ENCODE data around the gene AGPAT4. TPM values are rescaled to one million over a fixed set of nuclear protein-coding genes. Genes with fewer than 3 reads are reported as not detected.

The AGPAT4 gene
- total RNA-seq, 1 experiment from 2014 or later, result 15.5 TPM

DNA sequence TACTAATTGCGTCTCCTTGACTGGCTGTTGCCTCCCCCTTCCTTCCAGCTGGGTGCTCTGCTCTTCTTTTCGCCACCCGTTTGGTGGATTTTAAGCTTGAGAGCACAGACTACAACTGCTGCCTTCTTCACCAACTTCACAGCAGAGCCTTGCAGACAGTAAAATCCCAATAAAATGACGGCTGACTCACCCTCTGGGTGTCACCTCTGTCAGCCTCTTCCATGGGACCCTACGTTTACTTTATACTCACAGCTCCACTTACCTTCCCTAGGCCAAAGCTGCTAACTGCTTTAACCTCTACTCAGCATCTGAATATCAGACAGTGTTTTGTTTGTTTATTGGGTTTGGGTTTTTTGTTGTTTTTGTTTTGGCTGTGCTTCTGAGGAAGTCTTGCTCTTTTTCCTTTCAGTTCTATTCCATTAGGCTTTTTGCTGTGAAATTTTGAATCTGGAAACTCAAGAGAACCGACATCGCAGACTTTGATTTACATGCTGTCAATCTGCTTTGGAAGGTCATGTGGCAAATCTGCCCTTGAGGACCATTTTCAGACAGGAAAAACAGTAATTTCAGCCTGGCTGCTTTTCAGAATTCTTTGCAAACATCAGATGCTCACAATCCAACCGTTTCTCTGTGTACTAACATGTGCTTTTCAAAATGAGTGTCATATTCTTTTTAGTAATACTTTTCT lies 2.4 kb downstream of the AGPAT4 start:
- no TSS peak for BruUV-seq (replicated peaks)
- no peaks in the 10 kb centered on the region for H3K36me3 ChIP-seq (ENCODE audit: control insufficient read depth in 1 of 2, insufficient read depth in 2 of 2, low read length in 2 of 2)
- no peak overlapping the region for H3K4me2 ChIP-seq (ENCODE audit: low read length)
- H2AFZ ChIP-seq (ENCODE audit: low read depth, low read length, poor library complexity, severe bottlenecking), result no peak overlapping the region
- peaks cover 9% of the 10 kb centered on the region; the same call in 1 of the 2 replicates for H3K79me2 ChIP-seq (ENCODE audit: insufficient read depth, low read length)
- no peaks in the 10 kb centered on the region for H3K27me3 ChIP-seq (ENCODE audit: insufficient read depth, low read length)
- ATAC-seq, result no peak
- H3K4me3 ChIP-seq (replicated peaks in 1 of 2; ENCODE audit: low read depth in 1 of 2, low read length in 2 of 2), result no peak overlapping the region
- no peaks in the 10 kb centered on the region; the same call in 1 of the 2 replicates for H4K20me1 ChIP-seq (ENCODE audit: insufficient read depth)
- H3K4me1 ChIP-seq (ENCODE audit: control insufficient read depth in 1 of 2, insufficient read depth in 2 of 2, low read length in 2 of 2), result peaks cover 4 to 45% of the 10 kb centered on the region in 2 experiments; a peak in 2 of 4 replicates
- DNase-seq (ENCODE audit: low read depth, low spot score), result no peak
- ChIA-PET POLR2A (no interaction called here), CTCF (no interaction called here), RAD21 (ENCODE audit: low non-redundant PET in 1 of 2, low total read pairs in 2 of 2, uncharacterized antibody in 2 of 2, unreplicated experiment in 2 of 2) (no interaction called here)
- intact Hi-C loops (cut with micrococcal nuclease), result loop anchor here (10.0 kb wide), 2 partner anchors 83 to 107 kb away; no protein-coding TSS in a partner anchor
- H3K9ac ChIP-seq (ENCODE audit: low read length), result no peak overlapping the region
- H3K9me3 ChIP-seq (ENCODE audit: control insufficient read depth in 1 of 2, insufficient read depth in 1 of 2, low read depth in 1 of 2, low read length in 2 of 2), result no peaks in the 10 kb centered on the region
- no peaks in the 10 kb centered on the region for H3K9me2 ChIP-seq (ENCODE audit: insufficient read depth)
- H3K27ac ChIP-seq (ENCODE audit: low read depth, low read length), result no peak overlapping the region
- TF ChIP-seq, protein P1, sequence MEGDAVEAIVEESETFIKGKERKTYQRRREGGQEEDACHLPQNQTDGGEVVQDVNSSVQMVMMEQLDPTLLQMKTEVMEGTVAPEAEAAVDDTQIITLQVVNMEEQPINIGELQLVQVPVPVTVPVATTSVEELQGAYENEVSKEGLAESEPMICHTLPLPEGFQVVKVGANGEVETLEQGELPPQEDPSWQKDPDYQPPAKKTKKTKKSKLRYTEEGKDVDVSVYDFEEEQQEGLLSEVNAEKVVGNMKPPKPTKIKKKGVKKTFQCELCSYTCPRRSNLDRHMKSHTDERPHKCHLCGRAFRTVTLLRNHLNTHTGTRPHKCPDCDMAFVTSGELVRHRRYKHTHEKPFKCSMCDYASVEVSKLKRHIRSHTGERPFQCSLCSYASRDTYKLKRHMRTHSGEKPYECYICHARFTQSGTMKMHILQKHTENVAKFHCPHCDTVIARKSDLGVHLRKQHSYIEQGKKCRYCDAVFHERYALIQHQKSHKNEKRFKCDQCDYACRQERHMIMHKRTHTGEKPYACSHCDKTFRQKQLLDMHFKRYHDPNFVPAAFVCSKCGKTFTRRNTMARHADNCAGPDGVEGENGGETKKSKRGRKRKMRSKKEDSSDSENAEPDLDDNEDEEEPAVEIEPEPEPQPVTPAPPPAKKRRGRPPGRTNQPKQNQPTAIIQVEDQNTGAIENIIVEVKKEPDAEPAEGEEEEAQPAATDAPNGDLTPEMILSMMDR (IDR thresholded peaks at IDR 0.05 in 2 of 3, conservative IDR thresholded peaks at IDR 0.05 in 1 of 3; ENCODE audit: borderline replicate concordance in 1 of 3, insufficient read depth in 1 of 3, low read depth in 2 of 3, low read length in 2 of 3), result no peak
- TF ChIP-seq SRF (IDR thresholded peaks at IDR 0.05; ENCODE audit: low read depth) (no peak), ZFX (IDR thresholded peaks at IDR 0.05) (no peak), YY1 (IDR thresholded peaks at IDR 0.05; ENCODE audit: extremely low read depth, insufficient replicate concordance, low read depth, low read length) (no peak), MAX (IDR thresholded peaks at IDR 0.05) (no peak), EGR1 (IDR thresholded peaks at IDR 0.05; ENCODE audit: low read depth) (no peak), CEBPB (IDR thresholded peaks at IDR 0.05; ENCODE audit: low read depth) (no peak), ATF3 (IDR thresholded peaks at IDR 0.05) (no peak), CBX3 (IDR thresholded peaks at IDR 0.05; ENCODE audit: low read depth) (no peak), EZH2phosphoT487 (IDR thresholded peaks at IDR 0.05; ENCODE audit: borderline replicate concordance) (no peak), TCF7L2 (IDR thresholded peaks at IDR 0.05; ENCODE audit: borderline replicate concordance, extremely low read depth, insufficient read depth, insufficient read length) (no peak), JUND (IDR thresholded peaks at IDR 0.05) (no peak), SP1 (IDR thresholded peaks at IDR 0.05; ENCODE audit: low read depth) (no peak)

Measured in HCT116 (cell line).